GM18858 (cell line): ENCODE measurements around the gene MBD1.
"Not testable (repeated sequence)": the region's sequence is repeated elsewhere in the genome, so short reads cannot be mapped to it uniquely, and the experiment has no call there.

Source experiments
- ATAC-seq: cut with Tn5 transposase; IDR thresholded peaks from one replicate; pipeline ENCODE4 v1.9.1; 2021; ENCODE audit not compliant: unreplicated experiment

Gene MBD1

GRCh38 chr18:50281295-50281971 lies at the start of gene MBD1:
MBD1 (minus strand) TSS chr18:50281523; CDS start chr18:50279992, 1,531 bp downstream.
- peak; percentile 91 for ATAC-seq

- no peak for ATAC-seq
Measured at GRCh38 chr18:50330176-50330575, 48.9 kb upstream of the MBD1 start.

GRCh38 chr18:50327983-50328382 lies 46.7 kb upstream of the MBD1 start:
- ATAC-seq: no peak

- no peak for ATAC-seq
Measured at GRCh38 chr18:50320719-50321118, 39.4 kb upstream of the MBD1 start.

- ATAC-seq: peak; percentile 70
Measured at GRCh38 chr18:50315100-50315871, 34.0 kb upstream of the MBD1 start.

- ATAC-seq: no peak
Measured at GRCh38 chr18:50313873-50314460, 32.6 kb upstream of the MBD1 start.

- peak; percentile 18 for ATAC-seq
Measured at GRCh38 chr18:50313031-50313607, 31.8 kb upstream of the MBD1 start.

- peak; percentile 56 for ATAC-seq
Measured at GRCh38 chr18:50312296-50313030, 31.1 kb upstream of the MBD1 start.

- no peak for ATAC-seq
Measured at GRCh38 chr18:50311650-50312049, 30.3 kb upstream of the MBD1 start.

- no peak for ATAC-seq
Measured at GRCh38 chr18:50310080-50310479, 28.8 kb upstream of the MBD1 start.

GRCh38 chr18:50308851-50309250 lies 27.5 kb upstream of the MBD1 start:
- not testable (repeated sequence) for ATAC-seq

- peak; percentile 81 for ATAC-seq
Measured at GRCh38 chr18:50307738-50308470, 26.6 kb upstream of the MBD1 start.

- ATAC-seq: no peak
Measured at GRCh38 chr18:50307400-50307737, 26.0 kb upstream of the MBD1 start.

- ATAC-seq: no peak
Measured at GRCh38 chr18:50306944-50307343, 25.6 kb upstream of the MBD1 start.

- no peak for ATAC-seq
Measured at GRCh38 chr18:50301074-50301473, 19.8 kb upstream of the MBD1 start.

GRCh38 chr18:50299626-50300388 lies 18.5 kb upstream of the MBD1 start:
- no peak for ATAC-seq

- no peak for ATAC-seq
Measured at GRCh38 chr18:50298443-50299284, 17.3 kb upstream of the MBD1 start.

- peak; percentile 99 for ATAC-seq
Measured at GRCh38 chr18:50297621-50298442, 16.5 kb upstream of the MBD1 start.
